Neural cell (in vitro differentiated cells): ENCODE results near the gene RBMS3. TPM values are rescaled to one million over a fixed set of nuclear protein-coding genes. Genes with fewer than 3 reads are reported as not detected.

Source experiments
- H2AFZ ChIP-seq: fragments of 200-600, 300-800 bp; sonication (generic), shearing (Covaris generic); 2 replicates; pipeline ENCODE4 v1.6.0; 2014; ENCODE audit warnings: low read depth, mild to moderate bottlenecking, antibody characterized with exemption, low read length, moderate library complexity
- H3F3A ChIP-seq: fragments of 200-600 bp; shearing (Covaris generic); 2 replicates; pipeline ENCODE4 v1.6.1; 2016; ENCODE audit warnings: mild to moderate bottlenecking, moderate library complexity, mixed read lengths, antibody characterized with exemption, low read length; ENCODE audit not compliant: insufficient read depth, poor library complexity, severe bottlenecking
- H3K27ac ChIP-seq: fragments of 200-600, 300-800 bp; sonication (generic), shearing (Covaris generic); 2 replicates; pipeline ENCODE4 v1.5.1; 2014; ENCODE audit warnings: mild to moderate bottlenecking, low read length, moderate library complexity
- H3K27me3 ChIP-seq: fragments of 300-800, 200-600 bp; sonication (generic), shearing (Covaris generic); 2 replicates; pipeline ENCODE4 v1.6.0; 2014; ENCODE audit warnings: mild to moderate bottlenecking, low read depth, low read length, moderate library complexity; ENCODE audit not compliant: insufficient read depth
- H3K36me3 ChIP-seq: fragments of 300-800, 200-600 bp; sonication (generic), shearing (Covaris generic); 2 replicates; pipeline ENCODE4 v1.5.1; 2014; ENCODE audit warnings: mild to moderate bottlenecking, antibody characterized with exemption, low read length, moderate library complexity; ENCODE audit not compliant: insufficient read depth
- H3K4me2 ChIP-seq: fragments of 300-800, 200-600 bp; sonication (generic), shearing (Covaris generic); 2 replicates; pipeline ENCODE4 v1.6.0; 2014; ENCODE audit warnings: mild to moderate bottlenecking, low read length
- H3K4me3 ChIP-seq: fragments of 300-800, 200-600 bp; sonication (generic), shearing (Covaris generic); 2 replicates; pipeline ENCODE4 v1.5.1; 2014; ENCODE audit warnings: mild to moderate bottlenecking, low read length, moderate library complexity
- H3K79me2 ChIP-seq: fragments of 200-600 bp; shearing (Covaris generic); replicated peaks from 2 replicates; pipeline ENCODE4 v1.6.0; 2014; ENCODE audit warnings: mild to moderate bottlenecking, low read length, moderate library complexity; ENCODE audit not compliant: insufficient read depth
- H3K9ac ChIP-seq: fragments of 300-800, 200-600 bp; sonication (generic), shearing (Covaris generic); 2 replicates; pipeline ENCODE4 v1.6.1; 2016; ENCODE audit warnings: mild to moderate bottlenecking, low read length, mixed read lengths
- H3K9me2 ChIP-seq: fragments of 200-600 bp; shearing (Covaris generic); 2 replicates; pipeline ENCODE4 v1.6.1; 2016; ENCODE audit warnings: mild to moderate bottlenecking, low read length, mixed read lengths; ENCODE audit not compliant: insufficient read depth
- H3K9me3 ChIP-seq: fragments of 200-600, 300-800 bp; sonication (generic), shearing (Covaris generic); 2 replicates; pipeline ENCODE4 v1.6.1; 2016; ENCODE audit warnings: mild to moderate bottlenecking, mixed run types, low read length, moderate library complexity, mixed read lengths
- H4K20me1 ChIP-seq: fragments of 200-600 bp; shearing (Covaris generic); 2 replicates; pipeline ENCODE4 v1.6.1; 2016; ENCODE audit warnings: mild to moderate bottlenecking, mixed run types; ENCODE audit not compliant: insufficient read depth
- EP300 ChIP-seq: fragments of 450-650 bp; conservative IDR thresholded peaks from 2 replicates; pipeline ENCODE4 v1.6.1; 2014; ENCODE audit warnings: antibody characterized with exemption, mild to moderate bottlenecking, moderate library complexity; ENCODE audit not compliant: poor library complexity, severe bottlenecking
- EZH2 ChIP-seq: fragments of 200-600, 300-800 bp; shearing (Covaris generic), sonication (generic); IDR thresholded peaks from 2 replicates; pipeline ENCODE4 v1.6.1; 2014; ENCODE audit warnings: antibody characterized with exemption, low read length, borderline replicate concordance, mild to moderate bottlenecking; ENCODE audit not compliant: insufficient read depth, poor library complexity, severe bottlenecking
- MXI1 ChIP-seq: fragments of 450-650 bp; conservative IDR thresholded peaks from 2 replicates; pipeline ENCODE4 v1.6.1; 2014; ENCODE audit warnings: antibody characterized with exemption, mild to moderate bottlenecking; ENCODE audit not compliant: poor library complexity, severe bottlenecking
- POLR2AphosphoS5 ChIP-seq: IDR thresholded peaks from 2 replicates; pipeline ENCODE4 v1.6.1; 2012
- RAD21 ChIP-seq: fragments of 450-650 bp; conservative IDR thresholded peaks from 2 replicates; pipeline ENCODE4 v1.6.1; 2014; ENCODE audit warnings: antibody characterized with exemption, mild to moderate bottlenecking, moderate library complexity
- SMC3 ChIP-seq: fragments of 450-650 bp; conservative IDR thresholded peaks from 2 replicates; pipeline ENCODE4 v1.6.1; 2014; ENCODE audit warnings: antibody characterized with exemption, mild to moderate bottlenecking, moderate library complexity; ENCODE audit not compliant: poor library complexity
- TAF1 ChIP-seq: IDR thresholded peaks from 2 replicates; pipeline ENCODE4 v1.6.1; 2012; ENCODE audit warnings: low read depth
- polyA plus RNA-seq: library from polyadenylated mRNA; depleted of rRNA; stranded (reverse); fragments of >200 nt; gene quantifications from 2 replicates; pipeline ENCODE4 v1.2.3, GENCODE V29; 2014
- TF ChIP-seq, protein P1 (sequence below): IDR thresholded peaks from 2 replicates; pipeline ENCODE4 v1.6.1; 2012; ENCODE audit warnings: borderline replicate concordance
- TF ChIP-seq, protein P2 (sequence below): fragments of 450-650 bp; IDR thresholded peaks from 2 replicates; pipeline ENCODE4 v1.5.1; 2014; ENCODE audit warnings: antibody characterized with exemption, mild to moderate bottlenecking, moderate library complexity; ENCODE audit not compliant: poor library complexity, severe bottlenecking

RBMS3 gene
- polyA plus RNA-seq, 1 donor from 2014 or later: 0.53 TPM

- Histone ChIP-seq H3K9me3 (no peaks in the 10 kb centered on the region), H3K4me2 (no peak overlapping the region), H3K79me2 (no peaks in the 10 kb centered on the region), H2AFZ (no peak overlapping the region), H3K27ac (no peak overlapping the region), H3K9me2 (no peaks in the 10 kb centered on the region), H3K36me3 (no peaks in the 10 kb centered on the region), H3K27me3 (no peaks in the 10 kb centered on the region), H3F3A (no peaks in the 10 kb centered on the region), H3K4me3 (no peak overlapping the region), H4K20me1 (no peaks in the 10 kb centered on the region), H3K9ac (no peak overlapping the region)
- TF ChIP-seq TAF1 (no peak), MXI1 (no peak), SMC3 (no peak), EP300 (no peak), POLR2AphosphoS5 (no peak), EZH2 (no peak), RAD21 (no peak)
- TF ChIP-seq, protein P1, sequence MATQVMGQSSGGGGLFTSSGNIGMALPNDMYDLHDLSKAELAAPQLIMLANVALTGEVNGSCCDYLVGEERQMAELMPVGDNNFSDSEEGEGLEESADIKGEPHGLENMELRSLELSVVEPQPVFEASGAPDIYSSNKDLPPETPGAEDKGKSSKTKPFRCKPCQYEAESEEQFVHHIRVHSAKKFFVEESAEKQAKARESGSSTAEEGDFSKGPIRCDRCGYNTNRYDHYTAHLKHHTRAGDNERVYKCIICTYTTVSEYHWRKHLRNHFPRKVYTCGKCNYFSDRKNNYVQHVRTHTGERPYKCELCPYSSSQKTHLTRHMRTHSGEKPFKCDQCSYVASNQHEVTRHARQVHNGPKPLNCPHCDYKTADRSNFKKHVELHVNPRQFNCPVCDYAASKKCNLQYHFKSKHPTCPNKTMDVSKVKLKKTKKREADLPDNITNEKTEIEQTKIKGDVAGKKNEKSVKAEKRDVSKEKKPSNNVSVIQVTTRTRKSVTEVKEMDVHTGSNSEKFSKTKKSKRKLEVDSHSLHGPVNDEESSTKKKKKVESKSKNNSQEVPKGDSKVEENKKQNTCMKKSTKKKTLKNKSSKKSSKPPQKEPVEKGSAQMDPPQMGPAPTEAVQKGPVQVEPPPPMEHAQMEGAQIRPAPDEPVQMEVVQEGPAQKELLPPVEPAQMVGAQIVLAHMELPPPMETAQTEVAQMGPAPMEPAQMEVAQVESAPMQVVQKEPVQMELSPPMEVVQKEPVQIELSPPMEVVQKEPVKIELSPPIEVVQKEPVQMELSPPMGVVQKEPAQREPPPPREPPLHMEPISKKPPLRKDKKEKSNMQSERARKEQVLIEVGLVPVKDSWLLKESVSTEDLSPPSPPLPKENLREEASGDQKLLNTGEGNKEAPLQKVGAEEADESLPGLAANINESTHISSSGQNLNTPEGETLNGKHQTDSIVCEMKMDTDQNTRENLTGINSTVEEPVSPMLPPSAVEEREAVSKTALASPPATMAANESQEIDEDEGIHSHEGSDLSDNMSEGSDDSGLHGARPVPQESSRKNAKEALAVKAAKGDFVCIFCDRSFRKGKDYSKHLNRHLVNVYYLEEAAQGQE: no peak
- TF ChIP-seq, protein P2, sequence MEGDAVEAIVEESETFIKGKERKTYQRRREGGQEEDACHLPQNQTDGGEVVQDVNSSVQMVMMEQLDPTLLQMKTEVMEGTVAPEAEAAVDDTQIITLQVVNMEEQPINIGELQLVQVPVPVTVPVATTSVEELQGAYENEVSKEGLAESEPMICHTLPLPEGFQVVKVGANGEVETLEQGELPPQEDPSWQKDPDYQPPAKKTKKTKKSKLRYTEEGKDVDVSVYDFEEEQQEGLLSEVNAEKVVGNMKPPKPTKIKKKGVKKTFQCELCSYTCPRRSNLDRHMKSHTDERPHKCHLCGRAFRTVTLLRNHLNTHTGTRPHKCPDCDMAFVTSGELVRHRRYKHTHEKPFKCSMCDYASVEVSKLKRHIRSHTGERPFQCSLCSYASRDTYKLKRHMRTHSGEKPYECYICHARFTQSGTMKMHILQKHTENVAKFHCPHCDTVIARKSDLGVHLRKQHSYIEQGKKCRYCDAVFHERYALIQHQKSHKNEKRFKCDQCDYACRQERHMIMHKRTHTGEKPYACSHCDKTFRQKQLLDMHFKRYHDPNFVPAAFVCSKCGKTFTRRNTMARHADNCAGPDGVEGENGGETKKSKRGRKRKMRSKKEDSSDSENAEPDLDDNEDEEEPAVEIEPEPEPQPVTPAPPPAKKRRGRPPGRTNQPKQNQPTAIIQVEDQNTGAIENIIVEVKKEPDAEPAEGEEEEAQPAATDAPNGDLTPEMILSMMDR: no peak
Measured at GRCh38 chr3:29263476-29263875, 17.4 kb upstream of the RBMS3 start.

DNA sequence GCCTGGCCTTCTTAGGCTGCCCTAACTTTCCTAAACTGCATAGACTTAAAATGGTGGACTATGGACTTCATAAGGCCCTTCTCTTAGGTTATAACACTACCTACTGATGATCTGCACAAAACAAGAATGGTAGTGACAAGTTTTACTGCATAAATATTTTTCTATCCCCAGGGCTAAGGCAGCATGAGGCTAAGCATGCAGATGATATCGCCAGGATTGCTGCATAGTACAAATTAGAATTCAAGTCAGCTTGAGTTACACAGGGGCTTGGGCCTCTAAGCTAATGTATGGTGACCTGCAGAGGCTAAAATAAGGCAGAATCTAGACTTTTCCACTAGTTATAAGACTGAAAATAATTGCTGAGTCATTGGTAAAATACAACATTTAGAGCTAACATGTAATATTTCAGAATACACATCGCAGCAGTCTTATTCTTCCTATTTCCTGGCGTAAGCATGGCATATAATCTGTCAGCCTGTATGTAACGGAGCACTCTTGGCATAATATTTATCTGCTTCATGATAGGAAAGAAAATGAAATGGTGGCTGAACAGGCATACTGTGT is 15.3 kb upstream of the RBMS3 start:
- H3K4me3 ChIP-seq: no peak overlapping the region
- no peaks in the 10 kb centered on the region for H3K36me3 ChIP-seq
- no peak overlapping the region for H3K9ac ChIP-seq
- no peak overlapping the region for H3K4me2 ChIP-seq
- H4K20me1 ChIP-seq: no peaks in the 10 kb centered on the region
- H3K9me3 ChIP-seq: no peaks in the 10 kb centered on the region
- no peaks in the 10 kb centered on the region for H3K27me3 ChIP-seq
- no peaks in the 10 kb centered on the region for H3K79me2 ChIP-seq
- TF ChIP-seq RAD21 (no peak), POLR2AphosphoS5 (no peak), SMC3 (no peak), EP300 (no peak), EZH2 (no peak), TAF1 (no peak), MXI1 (no peak)
- TF ChIP-seq, protein P2: no peak
- TF ChIP-seq, protein P1: no peak
- no peaks in the 10 kb centered on the region for H3F3A ChIP-seq
- no peak overlapping the region for H2AFZ ChIP-seq
- H3K9me2 ChIP-seq: no peaks in the 10 kb centered on the region
- no peak overlapping the region for H3K27ac ChIP-seq
